ENCODE data around the gene OTUD7B.

OTUD7B gene

GRCh38 chr1:150002217-150002616 lies 8.3 kb downstream of the OTUD7B start:
- TF ChIP-seq CTCF (IDR thresholded peaks at IDR 0.05; ENCODE audit: low read depth, low read length, missing control alignments): no peak
- no peaks in the 10 kb centered on the region for H3K27me3 ChIP-seq (replicated peaks)
- peaks cover 3% of the 10 kb centered on the region for H3K36me3 ChIP-seq (replicated peaks)
- in situ Hi-C loops (cut with HindIII; ENCODE audit: low pct_ligation_motif_present, low sequenced_read_pairs): no loop called here
- H3K27ac ChIP-seq: no peak overlapping the region
- no peak overlapping the region for H3K4me3 ChIP-seq (ENCODE audit: low read depth, low read length)
- no peak for DNase-seq

- no peak for TF ChIP-seq CTCF (IDR thresholded peaks at IDR 0.05; ENCODE audit: low read depth, low read length, missing control alignments)
- in situ Hi-C loops (cut with HindIII; ENCODE audit: low pct_ligation_motif_present, low sequenced_read_pairs): no loop called here
- Histone ChIP-seq H3K36me3 (replicated peaks) (peaks cover 3% of the 10 kb centered on the region), H3K4me3 (ENCODE audit: low read depth, low read length) (no peak overlapping the region), H3K27me3 (replicated peaks) (no peaks in the 10 kb centered on the region), H3K27ac (no peak overlapping the region)
- no peak for DNase-seq
These were observed 9.1 kb downstream of the OTUD7B start for GRCh38 chr1:150001415-150001814.

DNA sequence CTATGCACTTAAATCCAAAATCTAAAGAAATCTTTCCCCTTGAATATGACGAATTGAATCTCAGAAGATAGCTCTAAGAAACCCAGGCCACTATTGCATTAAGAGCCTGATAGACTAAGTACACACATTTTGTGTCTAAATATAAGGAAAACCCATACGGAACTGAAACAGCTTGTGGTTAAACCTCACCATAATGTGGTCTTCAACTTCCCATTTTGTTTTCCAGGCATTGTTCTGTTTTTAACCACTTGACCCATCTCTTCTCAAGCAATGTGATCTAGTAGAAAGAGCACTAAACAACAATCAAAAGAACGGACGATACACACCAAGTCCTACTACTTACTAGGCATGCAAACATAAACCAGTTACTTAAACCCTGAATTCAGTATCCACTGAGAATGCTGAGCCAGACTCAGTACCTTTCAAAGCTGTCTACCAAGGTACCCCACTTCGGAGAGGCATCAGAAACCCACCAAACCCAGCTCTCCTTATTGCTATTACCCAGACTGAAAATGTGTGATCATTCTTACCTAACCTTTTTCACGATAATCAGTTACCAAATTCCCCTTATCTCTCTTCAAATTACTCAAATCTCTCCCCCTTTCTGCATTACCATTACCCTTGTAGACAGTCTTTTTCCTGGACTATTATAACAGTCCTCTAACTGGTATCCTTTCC lies 12.8 kb downstream of the OTUD7B start:
- Histone ChIP-seq H3K27me3 (replicated peaks) (no peaks in the 10 kb centered on the region), H3K27ac (no peak overlapping the region), H3K4me3 (ENCODE audit: low read depth, low read length) (no peak overlapping the region), H3K36me3 (replicated peaks) (peaks cover 3% of the 10 kb centered on the region)
- in situ Hi-C loops (cut with HindIII; ENCODE audit: low pct_ligation_motif_present, low sequenced_read_pairs): no loop called here
- TF ChIP-seq CTCF (IDR thresholded peaks at IDR 0.05; ENCODE audit: low read depth, low read length, missing control alignments): no peak
- no peak for DNase-seq

- Histone ChIP-seq H3K27ac (no peak overlapping the region), H3K27me3 (replicated peaks) (no peaks in the 10 kb centered on the region), H3K4me3 (ENCODE audit: low read depth, low read length) (no peak overlapping the region), H3K36me3 (replicated peaks) (peaks cover 3% of the 10 kb centered on the region)
- in situ Hi-C loops (cut with HindIII; ENCODE audit: low pct_ligation_motif_present, low sequenced_read_pairs): no loop called here
- TF ChIP-seq CTCF (IDR thresholded peaks at IDR 0.05; ENCODE audit: low read depth, low read length, missing control alignments): no peak
- DNase-seq: peak; percentile 25
These were observed 14.6 kb downstream of the OTUD7B start for GRCh38 chr1:149995927-149996326.

DNA sequence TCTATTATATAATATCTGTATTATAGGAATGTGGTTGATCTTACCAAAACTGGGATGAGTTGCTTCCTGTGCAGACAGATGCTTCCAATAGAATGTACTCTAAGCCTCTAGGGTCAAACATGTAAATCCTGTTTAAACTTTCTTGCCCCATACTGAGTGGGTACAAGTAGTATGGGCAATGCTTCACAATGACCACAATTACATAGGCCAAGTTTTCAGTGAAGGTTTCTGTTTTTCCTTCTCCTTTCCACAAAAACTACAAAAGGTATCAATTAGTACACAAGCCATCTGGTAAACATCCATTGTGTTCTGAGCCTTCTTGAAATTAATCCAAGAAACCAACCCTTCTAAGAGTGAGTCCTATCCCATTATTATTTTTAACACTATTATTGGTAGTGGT lies 16.8 kb downstream of the OTUD7B start:
- Histone ChIP-seq H3K36me3 (replicated peaks) (no peaks in the 10 kb centered on the region), H3K27me3 (replicated peaks) (no peaks in the 10 kb centered on the region)
- in situ Hi-C loops (cut with HindIII; ENCODE audit: low pct_ligation_motif_present, low sequenced_read_pairs): no loop called here

More for the DNA sequence above, 16.8 kb downstream of the OTUD7B start:
- DNase-seq: no peak
- no peak overlapping the region for H3K4me3 ChIP-seq (ENCODE audit: low read depth, low read length)
- no peak overlapping the region for H3K27ac ChIP-seq
- TF ChIP-seq CTCF (IDR thresholded peaks at IDR 0.05; ENCODE audit: low read depth, low read length, missing control alignments): no peak
